ENCODE data around the gene LMF1. TPM values are rescaled to one million over a fixed set of nuclear protein-coding genes. Genes with fewer than 3 reads are reported as not detected.

The LMF1 gene
- polyA plus RNA-seq, 6 donors from 2014 or later: 8.2 to 19.6 (median 13.2) TPM

- peak overlapping the region; percentile 67 to 90 (median 76) for H3K4me3 Mint-ChIP-seq
- no peak for DNase-seq
- ATAC-seq (ENCODE audit: low read depth in 2 of 2): no peak
- peaks cover 0 to 4% (median 0%) of the 10 kb centered on the region in 7 donors for H3K9me3 Mint-ChIP-seq
- H3K36me3 Mint-ChIP-seq: peaks cover 7 to 20% of the 10 kb centered on the region in 2 donors
- H3K27me3 Mint-ChIP-seq: no peaks in the 10 kb centered on the region
- peak overlapping the region in 3 of 6 donors; percentile 62 to 83 (median 66) for H3K27ac Mint-ChIP-seq
- peaks cover 9 to 17% (median 10%) of the 10 kb centered on the region in 3 donors for H3K4me1 Mint-ChIP-seq
Observed at GRCh38 chr16:969508-970385, 1.0 kb downstream of the LMF1 start.

GRCh38 chr16:968620-969019, 2.2 kb downstream of the LMF1 start:
- H3K36me3 Mint-ChIP-seq: peaks cover 7 to 23% of the 10 kb centered on the region in 2 donors
- peak overlapping the region; percentile 46 to 89 (median 74) for H3K4me3 Mint-ChIP-seq
- H3K4me1 Mint-ChIP-seq: peaks cover 11 to 23% (median 12%) of the 10 kb centered on the region in 3 donors
- H3K27ac Mint-ChIP-seq: no peak overlapping the region
- no peak for ATAC-seq (ENCODE audit: low read depth in 2 of 2)
- H3K27me3 Mint-ChIP-seq: no peaks in the 10 kb centered on the region
- peaks cover 0 to 4% (median 0%) of the 10 kb centered on the region in 7 donors for H3K9me3 Mint-ChIP-seq
- DNase-seq: no peak

- H3K27ac Mint-ChIP-seq: peak overlapping the region in 2 of 6 donors; percentile 29 to 44
- DNase-seq (no peak), ATAC-seq (ENCODE audit: low read depth in 2 of 2) (no peak)
- H3K36me3 Mint-ChIP-seq: peaks cover 7 to 23% of the 10 kb centered on the region in 2 donors
- H3K27me3 Mint-ChIP-seq: no peaks in the 10 kb centered on the region
- peaks cover 15 to 27% (median 15%) of the 10 kb centered on the region in 3 donors for H3K4me1 Mint-ChIP-seq
- peaks cover 0 to 4% (median 0%) of the 10 kb centered on the region in 7 donors for H3K9me3 Mint-ChIP-seq
- H3K4me3 Mint-ChIP-seq: peak overlapping the region in 3 of 8 donors; percentile 29 to 89 (median 77)
Observed at GRCh38 chr16:967546-968295, 3.1 kb downstream of the LMF1 start.

GRCh38 chr16:967077-967541, 3.7 kb downstream of the LMF1 start:
- H3K4me1 Mint-ChIP-seq: peaks cover 15 to 27% (median 15%) of the 10 kb centered on the region in 3 donors
- ATAC-seq (ENCODE audit: low read depth in 2 of 2): no peak
- H3K36me3 Mint-ChIP-seq: peaks cover 7 to 23% of the 10 kb centered on the region in 2 donors
- H3K9me3 Mint-ChIP-seq: peaks cover 0 to 4% (median 0%) of the 10 kb centered on the region in 7 donors
- H3K27ac Mint-ChIP-seq: no peak overlapping the region
- no peaks in the 10 kb centered on the region for H3K27me3 Mint-ChIP-seq
- H3K4me3 Mint-ChIP-seq: no peak overlapping the region
- DNase-seq: no peak

GRCh38 chr16:966505-966904, 4.3 kb downstream of the LMF1 start:
- no peak for ATAC-seq (ENCODE audit: low read depth in 2 of 2)
- no peak overlapping the region for H3K27ac Mint-ChIP-seq
- peaks cover 7 to 23% of the 10 kb centered on the region in 2 donors for H3K36me3 Mint-ChIP-seq
- H3K27me3 Mint-ChIP-seq: no peaks in the 10 kb centered on the region
- no peak for DNase-seq
- H3K9me3 Mint-ChIP-seq: peaks cover 0 to 4% (median 0%) of the 10 kb centered on the region in 7 donors
- H3K4me3 Mint-ChIP-seq: no peak overlapping the region
- peaks cover 12 to 27% (median 15%) of the 10 kb centered on the region in 3 donors for H3K4me1 Mint-ChIP-seq

- Mint-ChIP-seq H3K9me3 (peaks cover 0 to 4% (median 0%) of the 10 kb centered on the region in 7 donors), H3K36me3 (peaks cover 7 to 23% of the 10 kb centered on the region in 2 donors), H3K27me3 (no peaks in the 10 kb centered on the region), H3K4me1 (peaks cover 12 to 27% (median 15%) of the 10 kb centered on the region in 3 donors), H3K27ac (peak overlapping the region in 1 of 6 donors; percentile 83), H3K4me3 (no peak overlapping the region)
- no peak for ATAC-seq (ENCODE audit: low read depth in 2 of 2)
- no peak for DNase-seq
Observed at GRCh38 chr16:966035-966434, 4.7 kb downstream of the LMF1 start.

- H3K27me3 Mint-ChIP-seq: no peaks in the 10 kb centered on the region
- peaks cover 12 to 27% (median 15%) of the 10 kb centered on the region in 3 donors for H3K4me1 Mint-ChIP-seq
- H3K9me3 Mint-ChIP-seq: peaks cover 0 to 4% (median 0%) of the 10 kb centered on the region in 7 donors
- H3K27ac Mint-ChIP-seq: peak overlapping the region in 1 of 6 donors; percentile 63
- ATAC-seq (ENCODE audit: low read depth in 2 of 2): no peak
- peaks cover 7 to 23% of the 10 kb centered on the region in 2 donors for H3K36me3 Mint-ChIP-seq
- no peak overlapping the region for H3K4me3 Mint-ChIP-seq
- DNase-seq: no peak
Observed at GRCh38 chr16:965487-965886, 5.3 kb downstream of the LMF1 start.

GRCh38 chr16:965036-965395, 5.8 kb downstream of the LMF1 start:
- peaks cover 7 to 23% of the 10 kb centered on the region in 2 donors for H3K36me3 Mint-ChIP-seq
- DNase-seq: no peak
- peaks cover 12 to 27% (median 15%) of the 10 kb centered on the region in 3 donors for H3K4me1 Mint-ChIP-seq
- H3K9me3 Mint-ChIP-seq: peaks cover 0 to 4% (median 0%) of the 10 kb centered on the region in 7 donors
- H3K27me3 Mint-ChIP-seq: no peaks in the 10 kb centered on the region
- no peak overlapping the region for H3K27ac Mint-ChIP-seq
- no peak for ATAC-seq (ENCODE audit: low read depth in 2 of 2)
- no peak overlapping the region for H3K4me3 Mint-ChIP-seq

- H3K9me3 Mint-ChIP-seq: peaks cover 0 to 4% (median 0%) of the 10 kb centered on the region in 7 donors
- H3K27ac Mint-ChIP-seq: no peak overlapping the region
- no peak for DNase-seq
- H3K4me1 Mint-ChIP-seq: peaks cover 12 to 27% (median 17%) of the 10 kb centered on the region in 3 donors
- ATAC-seq (ENCODE audit: low read depth in 2 of 2): no peak
- H3K4me3 Mint-ChIP-seq: peak overlapping the region in 1 of 8 donors; percentile 33
- peaks cover 7 to 23% of the 10 kb centered on the region in 2 donors for H3K36me3 Mint-ChIP-seq
- no peaks in the 10 kb centered on the region for H3K27me3 Mint-ChIP-seq
Observed at GRCh38 chr16:964356-965035, 6.3 kb downstream of the LMF1 start.

- ATAC-seq (ENCODE audit: low read depth in 2 of 2) (no peak), DNase-seq (no peak)
- H3K27ac Mint-ChIP-seq: no peak overlapping the region
- no peak overlapping the region for H3K4me3 Mint-ChIP-seq
- H3K27me3 Mint-ChIP-seq: no peaks in the 10 kb centered on the region
- peaks cover 7 to 23% of the 10 kb centered on the region in 2 donors for H3K36me3 Mint-ChIP-seq
- peaks cover 12 to 27% (median 19%) of the 10 kb centered on the region in 3 donors for H3K4me1 Mint-ChIP-seq
- peaks cover 0 to 4% (median 0%) of the 10 kb centered on the region in 7 donors for H3K9me3 Mint-ChIP-seq
Observed at GRCh38 chr16:963913-964312, 6.9 kb downstream of the LMF1 start.

- Mint-ChIP-seq H3K36me3 (peaks cover 7 to 23% of the 10 kb centered on the region in 2 donors), H3K4me1 (peaks cover 6 to 23% (median 19%) of the 10 kb centered on the region in 3 donors), H3K9me3 (peaks cover 0 to 4% (median 0%) of the 10 kb centered on the region in 7 donors), H3K27me3 (no peaks in the 10 kb centered on the region), H3K4me3 (no peak overlapping the region), H3K27ac (peak overlapping the region in 2 of 6 donors; percentile 56 to 63)
- ATAC-seq (ENCODE audit: low read depth in 2 of 2) (no peak), DNase-seq (no peak)
Observed at GRCh38 chr16:962901-963814, 7.6 kb downstream of the LMF1 start.

- no peak for DNase-seq
- Mint-ChIP-seq H3K27ac (no peak overlapping the region), H3K4me3 (no peak overlapping the region), H3K4me1 (peaks cover 6 to 26% (median 21%) of the 10 kb centered on the region in 3 donors), H3K27me3 (no peaks in the 10 kb centered on the region), H3K36me3 (peaks cover 7 to 23% of the 10 kb centered on the region in 2 donors), H3K9me3 (peaks cover 0 to 4% (median 0%) of the 10 kb centered on the region in 7 donors)
- ATAC-seq (ENCODE audit: low read depth in 2 of 2): no peak
Observed at GRCh38 chr16:962366-962765, 8.4 kb downstream of the LMF1 start.
